Cerebellar nuclear complex (tissue), 1 donor: ENCODE measurements around the gene TRIM62.

Experiments
- DNase-seq, 2 experiments: peaks; one replicate each; lab custom pipeline; 2025; lab: John Stamatoyannopoulos, UW

Gene TRIM62

GRCh38 chr1:33181921-33182341 is at the start of gene TRIM62:
TRIM62 (minus strand) TSS chr1:33182043; CDS start chr1:33181432, 611 bp downstream.
- DNase-seq: peak in 1 of 2 experiments; percentile 61

- no peak for DNase-seq
Measured at GRCh38 chr1:33231166-33231565, 49.3 kb upstream of the TRIM62 start.

GRCh38 chr1:33228935-33229487 is 47.2 kb upstream of the TRIM62 start:
- DNase-seq: peak in 1 of 2 experiments; percentile 34

- no peak for DNase-seq
Measured at GRCh38 chr1:33225586-33225985, 43.7 kb upstream of the TRIM62 start.

- DNase-seq: no peak
Measured at GRCh38 chr1:33224166-33224707, 42.4 kb upstream of the TRIM62 start.

GRCh38 chr1:33222381-33222780 is 40.5 kb upstream of the TRIM62 start:
- no peak for DNase-seq

- DNase-seq: no peak
Measured at GRCh38 chr1:33221385-33221758, 39.5 kb upstream of the TRIM62 start.

- DNase-seq: no peak
Measured at GRCh38 chr1:33220676-33221384, 39.0 kb upstream of the TRIM62 start.

- no peak for DNase-seq
Measured at GRCh38 chr1:33219886-33220661, 38.2 kb upstream of the TRIM62 start.

GRCh38 chr1:33211972-33212371 is 30.1 kb upstream of the TRIM62 start:
- DNase-seq: no peak

GRCh38 chr1:33206340-33206739 is 24.5 kb upstream of the TRIM62 start:
- DNase-seq: no peak

GRCh38 chr1:33195556-33195955 is 13.7 kb upstream of the TRIM62 start:
- DNase-seq: no peak

- no peak for DNase-seq
Measured at GRCh38 chr1:33191731-33192275, 10.0 kb upstream of the TRIM62 start.

- DNase-seq: no peak
Measured at GRCh38 chr1:33190701-33191100, 8.9 kb upstream of the TRIM62 start.

GRCh38 chr1:33188572-33189275 is 6.9 kb upstream of the TRIM62 start:
- no peak for DNase-seq

GRCh38 chr1:33186936-33187335 is 5.1 kb upstream of the TRIM62 start:
- no peak for DNase-seq

GRCh38 chr1:33185541-33185940 is 3.7 kb upstream of the TRIM62 start:
- no peak for DNase-seq

GRCh38 chr1:33183306-33183705 is 1.5 kb upstream of the TRIM62 start:
- no peak for DNase-seq

- DNase-seq: no peak
Measured at GRCh38 chr1:33182896-33183295, 1.1 kb upstream of the TRIM62 start.

GRCh38 chr1:33182401-33182841 is 578 bp upstream of the TRIM62 start:
- no peak for DNase-seq
